Measurements from ENCODE around the gene SPTBN2. TPM values are rescaled to one million over a fixed set of nuclear protein-coding genes. Genes with fewer than 3 reads are reported as not detected.

The SPTBN2 gene
- total RNA-seq, 1 donor from 2014 or later = 36.8 TPM

GRCh38 chr11:66723693-66724092 is 5.3 kb downstream of the SPTBN2 start:
- no peak for DNase-seq

GRCh38 chr11:66722745-66723651 is 6.0 kb downstream of the SPTBN2 start:
- DNase-seq = no peak

- no peak for DNase-seq
Observed at GRCh38 chr11:66721939-66722338, 7.1 kb downstream of the SPTBN2 start.

- no peak for DNase-seq
Observed at GRCh38 chr11:66720899-66721470, 8.0 kb downstream of the SPTBN2 start.

- peak; percentile 83 for DNase-seq
Observed at GRCh38 chr11:66720223-66720898, 8.7 kb downstream of the SPTBN2 start.

GRCh38 chr11:66719111-66719872 is 9.7 kb downstream of the SPTBN2 start:
- DNase-seq = no peak

- no peak for DNase-seq
Observed at GRCh38 chr11:66718320-66718971, 10.6 kb downstream of the SPTBN2 start.

- no peak for DNase-seq
Observed at GRCh38 chr11:66717925-66718319, 11.1 kb downstream of the SPTBN2 start.

- DNase-seq = no peak
Observed at GRCh38 chr11:66716996-66717395, 12.0 kb downstream of the SPTBN2 start.

- no peak for DNase-seq
Observed at GRCh38 chr11:66715346-66716085, 13.5 kb downstream of the SPTBN2 start.

- DNase-seq = peak; percentile 15
Observed at GRCh38 chr11:66713746-66714480, 15.1 kb downstream of the SPTBN2 start.

GRCh38 chr11:66710384-66710930 is 18.6 kb downstream of the SPTBN2 start:
- DNase-seq = no peak

- no peak for DNase-seq
Observed at GRCh38 chr11:66708701-66709100, 20.3 kb downstream of the SPTBN2 start.

- DNase-seq = no peak
Observed at GRCh38 chr11:66708094-66708493, 20.9 kb downstream of the SPTBN2 start.

GRCh38 chr11:66707486-66707885 is 21.5 kb downstream of the SPTBN2 start:
- DNase-seq = no peak

GRCh38 chr11:66706989-66707388 is 22.0 kb downstream of the SPTBN2 start:
- DNase-seq = no peak

- no peak for DNase-seq
Observed at GRCh38 chr11:66705587-66706335, 23.3 kb downstream of the SPTBN2 start.

- DNase-seq = no peak
Observed at GRCh38 chr11:66704659-66705360, 24.2 kb downstream of the SPTBN2 start.

Data from dermis blood vessel endothelial cell (primary cell).